Fibroblast of lung (primary cell): ENCODE results near the gene PTGES3. TPM values are rescaled to one million over a fixed set of nuclear protein-coding genes. Genes with fewer than 3 reads are reported as not detected.

ENCODE experiments used
- DNase-seq, 2 donors: peaks; one replicate each; pipeline versions ENCODE4 v3.0.0 to v3.0.0-alpha.2; 2010; ENCODE audit warnings: low read depth in 2 of 2
- H2AFZ ChIP-seq: 2 replicates; pipeline ENCODE4 v1.5.1; 2012; ENCODE audit warnings: low read length, control low read depth, inconsistent platforms
- H3K27ac ChIP-seq: 2 replicates; pipeline ENCODE4 v1.5.1; 2011; ENCODE audit warnings: low read length, control low read depth; ENCODE audit not compliant: insufficient read depth
- H3K27me3 ChIP-seq: 2 replicates; pipeline ENCODE4 v1.5.1; 2011; ENCODE audit warnings: mild to moderate bottlenecking, low read length; ENCODE audit not compliant: control insufficient read depth, insufficient read depth
- H3K36me3 ChIP-seq: 2 replicates; pipeline ENCODE4 v1.5.1; 2011; ENCODE audit warnings: low read length; ENCODE audit not compliant: control insufficient read depth, insufficient read depth
- H3K4me1 ChIP-seq: 2 replicates; pipeline ENCODE4 v1.5.1; 2011; ENCODE audit warnings: low read length; ENCODE audit not compliant: control insufficient read depth, insufficient read depth; ENCODE audit errors: extremely low read depth
- H3K4me2 ChIP-seq: 2 replicates; pipeline ENCODE4 v1.5.1; 2011; ENCODE audit warnings: low read length, control low read depth; ENCODE audit not compliant: insufficient read depth; ENCODE audit errors: extremely low read depth
- H3K4me3 ChIP-seq, 4 experiments: fragments of 200-600 bp in 1 of 4; sonication (generic) in 1 of 4; replicated peaks in 1 of 4; 2 replicates each; pipeline ENCODE4 v1.5.1; 2011 to 2016; ENCODE audit warnings: low read length in 4 of 4, low read depth in 3 of 4, mild to moderate bottlenecking in 3 of 4, control low read depth in 2 of 4, inconsistent platforms in 1 of 4, mixed read lengths in 1 of 4; ENCODE audit not compliant: insufficient read depth in 1 of 4; ENCODE audit errors: control extremely low read depth in 1 of 4
- H3K79me2 ChIP-seq: 2 replicates; pipeline ENCODE4 v1.5.1; 2012; ENCODE audit warnings: mild to moderate bottlenecking, low read length, inconsistent platforms; ENCODE audit not compliant: control insufficient read depth, insufficient read depth
- H3K9ac ChIP-seq: 2 replicates; pipeline ENCODE4 v1.5.1; 2011; ENCODE audit warnings: mild to moderate bottlenecking, low read length, control low read depth; ENCODE audit not compliant: insufficient read depth
- H3K9me3 ChIP-seq: 2 replicates; pipeline ENCODE4 v1.5.1; 2012; ENCODE audit warnings: low read depth, low read length; ENCODE audit not compliant: control insufficient read depth, insufficient read depth
- H4K20me1 ChIP-seq: 2 replicates; pipeline ENCODE4 v1.5.1; 2011; ENCODE audit warnings: low read length; ENCODE audit not compliant: control insufficient read depth, insufficient read depth; ENCODE audit errors: extremely low read depth
- EZH2 ChIP-seq: IDR thresholded peaks from 2 replicates; pipeline ENCODE4 v1.5.1; 2012; ENCODE audit warnings: low read length, control low read depth, mild to moderate bottlenecking; ENCODE audit errors: missing control alignments
- polyA plus RNA-seq, 2 donors: library from polyadenylated mRNA; depleted of rRNA in 1 of 2; stranded (reverse) in 1 of 2; unstranded in 1 of 2; fragments of >200 nt; gene quantifications; 2 replicates each; pipeline ENCODE4 v1.2.1, GENCODE V29; 2011 to 2012; ENCODE audit warnings: missing spikeins in 1 of 2
- total RNA-seq: library from RNA; depleted of rRNA; stranded (reverse); fragments of >200 nt; gene quantifications from 2 replicates; pipeline ENCODE4 v1.2.1, GENCODE V29; 2014
- TF ChIP-seq, protein P1 (sequence below), 2 donors: IDR thresholded peaks in 1 of 2; conservative IDR thresholded peaks in 1 of 2; 1 replicate in 1 of 2; 2 replicates in 1 of 2; pipeline ENCODE4 v1.5.1; 2011 to 2012; ENCODE audit warnings: low read length in 2 of 2, control low read depth in 1 of 2, inconsistent platforms in 1 of 2, low read depth in 1 of 2, mild to moderate bottlenecking in 1 of 2

PTGES3 gene
- total and polyA plus RNA-seq, 2 donors (not counting 1 experiment from before 2014, with no cell fraction given) = 60.3 to 119 TPM

DNA sequence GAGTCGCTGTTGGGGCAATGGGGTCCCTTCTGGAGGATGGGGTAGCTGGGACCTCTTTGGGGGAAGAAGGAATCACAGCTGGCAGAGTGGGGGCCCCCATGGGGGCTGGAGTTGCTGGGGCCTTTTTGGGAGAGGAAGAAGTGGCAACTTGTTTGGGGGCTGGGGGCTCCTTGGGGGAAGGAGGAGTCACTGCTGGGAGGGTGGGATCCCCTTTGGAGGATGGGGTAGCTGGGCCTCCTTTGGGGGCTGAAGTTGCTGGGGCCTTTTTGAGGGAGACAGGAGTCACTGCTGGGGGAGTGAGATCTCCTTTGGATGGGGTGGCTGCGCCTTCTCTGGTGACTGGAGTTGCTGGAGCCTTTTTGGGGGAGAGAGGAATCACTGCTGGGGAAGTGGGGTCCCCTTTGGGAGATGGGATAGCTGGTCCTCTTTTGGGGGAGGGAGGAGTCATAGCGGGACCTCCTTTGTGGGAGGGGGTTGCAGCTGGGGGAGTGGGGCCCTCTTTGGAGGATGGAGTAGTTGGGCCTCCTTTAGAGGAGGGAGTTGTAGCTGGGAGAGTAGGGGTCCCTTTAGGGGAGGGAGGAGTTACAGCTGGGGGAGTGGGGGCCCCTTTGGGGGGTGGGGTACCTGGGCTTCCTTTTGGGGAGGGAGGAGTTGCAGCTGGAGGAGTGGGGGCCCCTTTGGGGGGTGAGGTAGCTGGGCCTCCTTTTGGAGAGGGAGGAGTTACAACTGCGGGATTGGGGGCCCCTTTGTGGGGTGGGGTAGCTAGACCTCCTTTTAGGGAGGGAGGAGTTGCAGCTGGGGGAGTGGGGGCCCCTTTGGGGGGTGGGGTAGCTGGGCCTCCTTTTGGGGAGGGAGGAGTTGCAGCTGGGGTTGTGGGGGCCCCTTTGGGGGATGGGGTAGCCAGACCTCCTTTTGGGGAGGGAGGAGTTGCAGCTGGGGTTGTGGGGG, 29.1 kb upstream of the PTGES3 start:
- H3K9ac ChIP-seq = no peak overlapping the region
- no peak overlapping the region for H3K4me3 ChIP-seq
- no peak overlapping the region for H3K27ac ChIP-seq
- TF ChIP-seq EZH2 = no peak
- TF ChIP-seq, protein P1, sequence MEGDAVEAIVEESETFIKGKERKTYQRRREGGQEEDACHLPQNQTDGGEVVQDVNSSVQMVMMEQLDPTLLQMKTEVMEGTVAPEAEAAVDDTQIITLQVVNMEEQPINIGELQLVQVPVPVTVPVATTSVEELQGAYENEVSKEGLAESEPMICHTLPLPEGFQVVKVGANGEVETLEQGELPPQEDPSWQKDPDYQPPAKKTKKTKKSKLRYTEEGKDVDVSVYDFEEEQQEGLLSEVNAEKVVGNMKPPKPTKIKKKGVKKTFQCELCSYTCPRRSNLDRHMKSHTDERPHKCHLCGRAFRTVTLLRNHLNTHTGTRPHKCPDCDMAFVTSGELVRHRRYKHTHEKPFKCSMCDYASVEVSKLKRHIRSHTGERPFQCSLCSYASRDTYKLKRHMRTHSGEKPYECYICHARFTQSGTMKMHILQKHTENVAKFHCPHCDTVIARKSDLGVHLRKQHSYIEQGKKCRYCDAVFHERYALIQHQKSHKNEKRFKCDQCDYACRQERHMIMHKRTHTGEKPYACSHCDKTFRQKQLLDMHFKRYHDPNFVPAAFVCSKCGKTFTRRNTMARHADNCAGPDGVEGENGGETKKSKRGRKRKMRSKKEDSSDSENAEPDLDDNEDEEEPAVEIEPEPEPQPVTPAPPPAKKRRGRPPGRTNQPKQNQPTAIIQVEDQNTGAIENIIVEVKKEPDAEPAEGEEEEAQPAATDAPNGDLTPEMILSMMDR (conservative IDR thresholded peaks at IDR 0.05 in 1 of 2, IDR thresholded peaks at IDR 0.05 in 1 of 2; ENCODE audit: low read depth in 1 of 2, low read length in 2 of 2) = no peak
- no peak overlapping the region for H2AFZ ChIP-seq
- H3K27me3 ChIP-seq = no peaks in the 10 kb centered on the region
- no peak for DNase-seq
- H4K20me1 ChIP-seq = peaks cover 12% of the 10 kb centered on the region
- no peaks in the 10 kb centered on the region for H3K9me3 ChIP-seq
- H3K79me2 ChIP-seq = peaks cover 68% of the 10 kb centered on the region
- H3K4me2 ChIP-seq = no peak overlapping the region
- H3K36me3 ChIP-seq = peaks cover 33% of the 10 kb centered on the region
- H3K4me1 ChIP-seq = peaks cover 3% of the 10 kb centered on the region

DNA sequence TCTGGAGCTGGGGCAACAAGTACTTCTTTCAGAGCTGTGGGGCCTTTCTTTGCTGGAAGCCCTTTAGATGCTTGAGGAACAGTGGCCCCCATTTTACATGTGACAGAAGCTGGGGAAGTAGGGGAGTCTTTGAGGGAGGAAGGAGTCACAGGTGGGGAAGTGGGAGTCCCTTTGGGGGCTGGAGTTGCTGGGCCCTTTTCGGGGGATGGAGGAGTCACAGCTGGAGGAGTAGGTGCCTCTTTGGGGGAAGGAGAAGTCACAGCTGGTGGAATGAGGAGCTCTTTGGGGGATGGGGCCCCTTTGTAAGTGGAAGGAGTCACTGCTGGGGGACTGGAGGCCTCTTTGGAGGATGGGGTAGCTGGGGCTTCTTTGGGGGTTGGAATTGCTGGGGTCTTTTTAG, 28.4 kb upstream of the PTGES3 start:
- H3K36me3 ChIP-seq = peaks cover 33% of the 10 kb centered on the region
- H2AFZ ChIP-seq = no peak overlapping the region
- no peak overlapping the region for H3K4me2 ChIP-seq
- no peak overlapping the region for H3K9ac ChIP-seq
- H3K27ac ChIP-seq = no peak overlapping the region
- no peaks in the 10 kb centered on the region for H3K27me3 ChIP-seq
- DNase-seq = no peak
- H3K4me3 ChIP-seq = no peak overlapping the region
- peaks cover 60% of the 10 kb centered on the region for H3K79me2 ChIP-seq
- H4K20me1 ChIP-seq = peaks cover 7% of the 10 kb centered on the region
- TF ChIP-seq, protein P1 (conservative IDR thresholded peaks at IDR 0.05 in 1 of 2, IDR thresholded peaks at IDR 0.05 in 1 of 2; ENCODE audit: low read depth in 1 of 2, low read length in 2 of 2) = no peak
- TF ChIP-seq EZH2 = no peak
- peaks cover 3% of the 10 kb centered on the region for H3K4me1 ChIP-seq
- H3K9me3 ChIP-seq = no peaks in the 10 kb centered on the region

DNA sequence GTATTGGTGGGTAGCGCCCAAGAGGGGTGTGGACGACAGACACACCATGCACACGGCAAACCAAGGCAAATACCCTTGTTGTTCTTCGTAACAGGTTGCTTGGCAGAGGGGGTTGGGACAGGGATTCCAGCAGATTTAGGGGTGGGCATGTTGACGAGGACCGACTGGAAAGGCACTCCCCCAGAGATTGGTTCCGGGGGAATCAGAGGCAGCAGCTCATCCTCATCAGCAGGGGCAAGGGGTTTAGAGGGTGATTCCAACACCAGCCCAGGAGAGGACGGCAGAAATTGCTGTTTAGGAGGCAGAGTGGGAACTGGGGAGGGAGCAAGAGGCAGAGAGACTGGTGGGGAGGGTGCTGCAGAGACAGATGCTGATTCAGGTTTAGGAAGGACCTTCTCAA, 27.7 kb upstream of the PTGES3 start:
- peaks cover 54% of the 10 kb centered on the region for H3K79me2 ChIP-seq

More for the DNA sequence above, 27.7 kb upstream of the PTGES3 start:
- Histone ChIP-seq H3K9me3 (no peaks in the 10 kb centered on the region), H3K27ac (no peak overlapping the region), H3K4me3 (no peak overlapping the region), H3K27me3 (no peaks in the 10 kb centered on the region), H4K20me1 (peaks cover 7% of the 10 kb centered on the region), H3K4me1 (peaks cover 3% of the 10 kb centered on the region), H3K4me2 (no peak overlapping the region), H3K9ac (no peak overlapping the region), H3K36me3 (peaks cover 28% of the 10 kb centered on the region), H2AFZ (no peak overlapping the region)
- TF ChIP-seq EZH2 = no peak
- TF ChIP-seq, protein P1 (conservative IDR thresholded peaks at IDR 0.05 in 1 of 2, IDR thresholded peaks at IDR 0.05 in 1 of 2; ENCODE audit: low read depth in 1 of 2, low read length in 2 of 2) = no peak
- DNase-seq = no peak
